ENCODE data around the gene TTC16.
"Not testable (repeated sequence)": the region's sequence is repeated elsewhere in the genome, so short reads cannot be mapped to it uniquely, and the experiment has no call there.

Gene TTC16

DNA sequence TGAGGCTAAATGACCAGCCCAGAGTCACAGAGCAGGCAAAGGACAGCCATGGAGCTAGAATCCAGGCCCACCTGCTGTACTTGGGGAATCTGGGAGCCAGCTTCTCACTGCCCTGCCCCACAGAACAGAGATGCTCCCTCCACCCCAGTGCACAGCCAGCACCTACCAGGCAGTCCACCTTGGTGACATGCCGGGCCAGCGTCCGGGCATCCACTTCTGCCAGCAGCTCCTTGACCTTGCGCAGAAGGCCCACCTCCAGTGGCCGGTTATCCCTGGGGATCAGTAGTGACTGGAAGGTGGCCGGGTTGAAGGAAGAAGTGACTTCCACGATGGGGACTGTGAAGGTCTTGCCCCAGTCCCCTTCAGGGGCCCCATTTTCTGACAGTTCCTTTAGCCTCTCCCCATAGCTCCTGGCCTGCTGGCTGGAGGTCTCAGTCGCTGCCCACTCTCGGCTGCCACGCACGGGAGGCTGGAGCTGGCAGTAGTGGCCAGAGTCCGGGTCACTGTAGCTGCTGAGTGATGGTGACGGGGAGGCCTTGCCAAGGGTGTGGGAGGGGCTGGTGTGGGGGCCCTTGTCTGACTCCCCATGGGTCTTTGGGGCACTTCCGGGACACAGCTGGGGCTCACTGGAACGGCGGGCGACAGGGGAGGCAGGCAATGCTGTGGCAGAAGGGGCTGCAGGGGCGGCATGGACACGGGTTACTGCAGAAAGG lies 28.7 kb downstream of the TTC16 start:
- DNase-seq, result no peak

DNA sequence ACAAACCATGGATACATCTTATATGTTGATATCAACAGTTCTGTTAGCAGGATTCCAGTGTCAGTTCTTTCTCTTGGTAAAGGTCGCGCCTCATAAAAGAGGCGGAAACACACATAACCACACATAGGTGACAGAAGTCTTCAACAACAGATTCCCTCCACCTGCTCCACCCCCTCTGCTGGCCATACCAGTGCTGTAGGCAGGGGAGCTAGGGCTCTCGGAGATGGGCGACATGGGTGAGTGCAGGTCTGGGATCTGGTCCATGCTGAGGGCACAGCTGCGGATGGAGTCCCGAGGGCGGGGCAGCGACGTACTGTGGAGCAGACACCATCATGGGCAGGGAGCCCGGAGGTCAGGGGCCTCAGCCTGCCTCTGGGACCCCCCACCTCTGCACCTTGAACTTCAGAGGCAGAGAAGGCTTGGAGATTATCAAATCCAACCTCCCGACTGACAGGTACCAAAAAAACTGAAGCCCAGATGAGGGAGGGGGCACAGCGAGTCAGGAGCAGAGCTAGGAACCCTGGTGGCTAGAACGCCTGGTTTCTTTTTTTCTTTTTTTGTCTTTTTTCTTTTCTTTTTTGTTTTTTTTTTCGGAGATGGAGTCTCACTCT lies 31.2 kb downstream of the TTC16 start:
- no peak for DNase-seq

DNA sequence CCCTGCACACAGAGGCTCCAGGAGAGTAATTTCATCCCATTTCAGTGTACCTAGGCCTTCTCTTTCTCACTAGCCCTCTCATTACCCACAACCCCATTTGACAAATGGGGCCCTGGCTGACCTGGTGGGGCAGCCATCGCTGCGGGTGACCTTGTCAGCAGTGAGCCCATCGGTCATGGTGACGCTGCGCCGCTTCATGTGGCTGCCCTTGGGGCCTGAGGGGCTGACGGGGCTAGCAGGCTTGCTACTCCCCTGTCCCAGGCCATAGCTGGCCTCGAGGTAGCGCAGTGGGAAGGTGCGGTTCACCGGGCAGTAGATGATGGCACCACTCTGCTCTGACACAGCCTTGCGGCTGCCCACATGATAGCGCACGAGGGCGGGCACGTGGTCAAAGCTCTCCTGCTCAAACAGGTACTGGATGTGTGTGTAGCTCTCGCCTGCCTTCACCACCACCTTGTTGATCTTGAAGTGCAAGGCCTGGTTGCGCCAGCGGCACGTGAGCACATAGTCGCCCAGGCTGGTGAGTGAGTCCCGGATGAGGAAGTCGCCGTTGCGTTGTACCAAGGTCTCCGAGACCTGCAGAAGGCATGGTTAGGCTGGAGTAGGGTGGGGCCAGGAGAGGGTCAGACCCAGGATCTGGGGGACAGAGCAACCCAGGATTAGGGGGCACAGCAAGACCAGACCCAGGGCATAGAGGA lies 33.4 kb downstream of the TTC16 start:
- DNase-seq, result no peak

DNA sequence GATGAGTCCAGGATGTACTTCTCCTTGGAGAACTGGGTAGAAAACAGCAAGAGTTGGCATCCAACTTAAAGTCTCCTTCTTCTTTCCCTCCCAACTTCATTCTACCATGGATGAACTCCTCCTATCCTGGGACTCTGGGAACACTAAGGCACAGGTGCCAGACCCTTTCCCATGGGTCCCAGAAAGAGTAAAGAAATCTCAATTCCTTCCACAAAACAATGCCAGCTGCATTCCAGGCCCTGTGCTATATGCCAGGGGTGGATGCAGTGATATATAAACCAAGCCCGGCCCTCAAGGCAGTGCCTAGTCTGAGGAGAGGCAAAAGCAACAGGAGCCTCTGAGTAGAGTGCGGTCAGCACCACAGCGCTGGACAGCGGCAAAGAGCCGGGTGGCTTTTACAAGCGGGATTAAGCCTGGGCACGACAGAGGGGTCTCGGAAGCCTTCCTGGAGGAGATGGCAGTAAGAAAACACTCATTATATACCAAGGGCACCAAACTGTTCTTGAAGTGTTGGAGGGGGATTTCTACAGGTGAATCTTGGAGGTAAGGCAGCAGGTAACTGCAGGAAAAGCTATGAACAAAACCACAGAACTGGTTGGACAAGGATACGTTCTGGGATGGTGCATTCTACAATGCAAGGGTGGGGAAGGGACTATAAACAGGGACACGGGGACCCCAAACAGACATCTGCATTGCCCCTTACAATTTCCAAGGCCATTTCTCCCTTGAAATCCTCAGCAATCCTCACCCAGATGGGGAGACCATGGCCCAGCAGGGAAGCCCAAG lies 35.6 kb downstream of the TTC16 start:
- no peak for DNase-seq

DNA sequence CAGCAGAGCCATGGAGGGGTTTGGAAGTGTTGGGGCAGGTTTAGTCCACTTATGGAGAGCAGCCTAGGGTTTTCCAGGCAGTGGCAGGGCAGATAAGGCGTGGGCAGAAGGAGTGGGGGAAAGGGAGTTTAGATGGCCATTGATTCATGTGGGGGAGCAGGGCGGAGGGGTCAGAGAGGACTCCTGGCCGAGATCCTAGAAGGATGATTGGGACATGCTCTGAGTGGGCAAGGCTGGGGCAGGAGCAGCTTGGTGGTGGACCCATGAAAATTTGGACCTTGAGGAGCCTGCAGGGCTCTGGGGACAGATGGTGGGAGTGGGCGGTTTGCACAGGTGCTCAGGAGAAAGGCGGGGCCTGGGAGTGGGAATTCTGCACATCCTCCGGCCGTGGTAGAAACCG lies 37.3 kb downstream of the TTC16 start:
- DNase-seq, result no peak

DNA sequence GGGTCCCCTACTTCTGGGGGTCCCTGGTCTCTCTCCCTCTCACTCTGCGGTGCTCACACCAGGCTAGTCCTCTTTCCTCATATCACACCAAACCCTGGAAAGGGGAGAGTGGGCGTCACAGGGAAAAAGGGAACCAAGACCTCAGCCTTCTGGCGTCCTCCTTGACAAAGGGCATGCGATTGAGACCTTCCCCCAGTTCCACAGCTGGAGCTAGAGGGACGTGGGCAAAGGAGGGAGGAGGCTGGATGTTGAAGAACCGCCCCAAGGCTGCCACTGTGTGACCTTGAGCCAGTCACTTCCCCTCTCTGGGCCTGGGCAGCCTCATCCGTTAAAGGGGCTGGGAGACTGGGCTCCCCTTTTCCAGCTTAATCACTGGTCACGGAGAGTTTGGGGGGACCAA lies 37.7 kb downstream of the TTC16 start:
- DNase-seq, result no peak

DNA sequence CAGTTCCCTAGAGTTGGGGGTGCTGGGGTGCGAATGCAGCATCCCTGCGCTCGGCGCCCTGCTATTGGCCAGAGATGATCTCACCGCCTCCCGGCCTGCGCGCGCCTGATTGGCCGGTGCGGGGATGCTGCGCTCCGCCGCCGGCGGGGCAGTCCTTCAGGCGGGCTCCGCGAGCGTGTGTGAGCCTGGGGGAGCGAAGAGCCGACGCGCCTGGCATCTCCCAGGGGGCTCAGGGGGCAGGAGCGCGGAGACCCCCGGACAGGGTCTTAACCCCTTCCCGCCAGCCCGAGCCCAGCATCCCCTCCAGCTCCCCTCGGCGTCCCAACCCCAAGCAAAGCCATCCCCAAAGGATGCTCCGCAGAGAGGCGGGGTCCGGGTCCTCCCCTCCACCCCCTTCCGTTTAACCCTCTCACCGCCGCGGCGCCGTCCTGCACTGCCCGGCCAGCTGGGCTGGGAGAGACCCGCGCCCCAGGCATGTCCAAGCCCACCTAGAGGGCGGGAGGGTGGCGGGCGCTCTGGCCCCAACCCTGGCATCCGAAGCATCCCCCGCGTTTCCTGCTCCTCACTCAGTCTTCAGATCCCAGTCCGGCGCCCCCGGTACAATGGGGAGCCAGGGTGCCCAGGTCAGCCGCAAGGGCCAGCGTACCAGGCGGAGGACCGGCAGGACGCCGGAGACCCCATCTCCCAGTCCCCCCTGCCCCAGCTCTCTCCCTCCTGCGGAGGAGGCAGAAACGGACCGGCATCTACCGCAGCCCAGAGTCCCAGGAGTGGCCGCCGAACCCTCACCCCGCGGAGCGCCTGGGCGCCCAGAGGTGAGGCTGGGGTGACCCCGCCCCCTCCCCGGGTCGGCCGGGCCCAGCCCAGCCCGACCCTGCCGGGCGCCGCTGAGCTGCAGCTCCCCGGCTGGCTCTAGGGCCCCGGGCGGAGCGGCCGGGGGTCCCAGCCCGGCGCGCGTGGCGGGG lies 38.5 kb downstream of the TTC16 start:
- peak in 1 of 2 experiments; percentile 69 for DNase-seq

DNA sequence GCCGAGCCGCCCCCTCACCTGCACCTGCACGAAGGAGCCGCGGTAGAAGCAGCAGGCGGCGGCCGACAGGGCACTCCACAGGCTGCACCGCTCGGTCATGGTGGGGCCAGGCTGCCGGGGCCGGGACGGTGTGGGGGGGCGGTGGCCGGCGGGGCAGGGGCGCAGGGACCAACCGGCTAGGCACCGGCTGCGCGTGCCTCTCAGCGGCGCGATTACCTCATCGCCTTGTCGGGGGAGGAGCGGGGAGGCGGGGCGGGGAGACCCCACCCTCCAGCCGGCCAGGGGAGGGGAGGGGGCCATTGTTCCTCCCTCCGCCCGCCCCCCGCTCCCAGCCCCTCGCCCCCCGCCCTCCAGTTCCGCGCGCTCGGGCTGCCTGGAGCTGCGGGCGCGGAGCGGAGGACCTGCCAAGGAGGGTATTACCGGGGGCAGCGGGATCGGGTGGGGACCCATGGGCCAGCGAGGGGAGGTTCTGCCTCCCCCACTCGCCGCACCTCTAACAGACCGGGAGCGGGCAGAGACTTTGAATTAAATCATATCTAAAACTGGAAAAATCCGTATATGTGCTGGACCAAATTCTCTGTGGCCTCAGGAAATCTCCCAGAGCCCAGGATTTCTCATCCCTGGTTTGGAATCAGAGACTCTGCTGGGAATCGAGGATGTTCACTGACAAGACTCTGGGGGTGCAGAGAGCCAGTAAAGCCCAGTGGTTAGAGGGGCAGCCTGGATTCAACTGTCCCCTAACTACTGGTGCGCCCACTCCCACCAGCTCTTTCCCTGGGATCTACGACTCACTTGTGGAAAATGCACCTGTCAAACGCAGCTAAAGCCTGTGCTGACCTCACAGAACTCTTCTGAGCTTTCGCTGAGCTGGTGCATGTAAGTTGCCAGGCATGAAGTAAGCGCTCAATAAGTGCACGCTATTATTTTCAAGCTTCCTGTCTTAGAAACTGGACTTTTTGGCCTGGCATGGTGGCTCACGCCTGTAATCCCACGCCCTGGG lies 39.5 kb downstream of the TTC16 start:
- no peak for DNase-seq

DNA sequence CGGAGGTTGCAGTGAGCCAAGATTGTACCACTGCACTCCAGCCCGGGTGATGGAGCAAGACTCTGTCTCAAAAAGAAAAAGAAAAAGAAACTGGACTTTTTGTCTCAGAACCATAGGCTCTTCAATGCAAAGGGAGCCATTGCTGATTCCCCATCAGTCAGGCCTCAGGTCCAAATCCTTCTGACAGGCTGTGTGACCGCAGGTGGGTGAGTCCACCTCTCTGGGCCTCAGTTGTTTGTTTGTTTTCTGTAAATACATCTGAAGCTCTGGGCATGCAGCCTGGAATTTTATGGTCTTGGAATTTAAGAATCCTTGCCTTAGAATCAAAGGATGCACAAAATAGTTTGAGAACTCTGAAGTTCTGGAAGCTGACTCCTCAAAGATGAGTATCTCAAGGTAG lies 40.4 kb downstream of the TTC16 start:
- DNase-seq, result no peak

DNA sequence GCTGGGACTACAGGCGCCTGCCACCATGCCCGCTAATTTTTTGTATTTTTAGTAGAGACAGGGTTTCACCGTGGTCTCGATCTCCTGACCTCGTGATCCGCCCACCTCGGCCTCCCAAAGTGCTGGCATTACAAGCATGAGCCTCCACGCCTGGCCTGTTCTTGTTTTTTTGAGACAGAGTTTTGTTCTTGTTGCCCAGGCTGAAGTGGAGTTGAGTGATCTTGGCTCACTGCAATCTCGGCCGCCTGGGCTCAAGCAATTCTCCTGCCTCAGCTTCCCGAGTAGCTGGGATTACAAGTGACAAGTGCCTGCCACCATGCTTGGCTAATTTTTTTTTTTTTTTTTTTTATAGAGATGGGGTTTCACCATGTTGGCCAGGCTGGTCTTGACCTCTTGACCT lies 40.9 kb downstream of the TTC16 start:
- DNase-seq, result not testable (repeated sequence)

DNA sequence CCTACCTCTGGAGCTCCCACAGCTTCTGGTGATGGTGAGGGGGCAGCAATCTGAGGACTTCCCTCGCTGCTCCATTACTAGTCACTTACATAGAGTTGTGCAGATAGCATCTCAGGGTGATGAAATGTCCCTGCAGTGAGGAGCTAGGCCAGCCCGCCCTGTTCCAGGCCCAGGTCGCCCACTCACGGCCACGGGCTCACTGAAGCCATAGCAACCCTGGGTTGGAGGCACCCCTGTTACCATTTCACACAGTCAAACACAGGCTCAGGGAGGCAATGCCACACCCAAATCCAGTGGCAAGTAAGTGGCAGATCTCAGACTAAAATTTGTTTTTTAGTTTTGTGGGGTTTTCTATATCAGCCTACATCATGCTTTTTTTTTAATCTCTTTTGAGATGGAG lies 43.0 kb downstream of the TTC16 start:
- DNase-seq, result no peak

DNA sequence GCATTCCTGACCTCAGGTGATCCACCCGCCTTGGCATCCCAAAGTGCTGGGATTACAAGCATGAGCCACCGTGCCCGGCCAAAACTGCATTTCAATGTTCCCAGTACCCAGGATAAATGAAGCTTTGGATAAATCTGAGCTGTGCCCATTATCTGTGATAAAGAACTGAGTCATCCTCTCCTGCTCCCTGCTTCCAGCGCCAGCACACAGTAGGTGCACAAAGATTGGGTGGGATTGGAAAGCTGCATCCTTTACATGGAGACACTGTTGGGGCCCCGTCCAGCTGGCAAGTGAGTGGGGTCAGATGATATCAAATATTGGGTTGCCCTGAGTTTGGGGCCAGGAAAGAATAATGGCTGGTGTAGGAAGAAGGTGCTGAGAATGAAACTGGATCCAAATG lies 45.2 kb downstream of the TTC16 start:
- DNase-seq, result no peak

DNA sequence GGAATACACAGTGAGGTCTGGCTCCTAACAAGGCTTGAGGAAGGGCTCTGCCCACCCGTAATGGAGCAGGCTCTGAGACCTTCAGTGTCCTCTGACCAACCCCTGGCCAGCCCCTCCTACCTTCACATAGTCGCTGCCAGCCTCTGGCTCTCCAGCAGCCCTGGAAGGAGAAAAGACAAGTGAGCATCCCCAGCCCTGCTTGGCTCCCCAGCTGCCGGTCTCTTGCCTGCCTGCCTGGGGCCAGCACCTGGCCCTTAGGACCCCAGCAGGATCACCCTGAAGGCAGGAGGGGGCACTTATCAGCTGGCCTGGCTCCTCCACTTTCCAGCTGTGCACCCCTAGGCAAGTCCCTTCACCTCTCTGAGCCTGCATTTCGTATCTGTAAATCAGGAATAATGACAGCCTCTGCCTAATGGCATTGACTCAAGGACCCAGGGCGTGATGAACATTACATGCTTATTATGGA lies 45.6 kb downstream of the TTC16 start:
- DNase-seq, result no peak

DNA sequence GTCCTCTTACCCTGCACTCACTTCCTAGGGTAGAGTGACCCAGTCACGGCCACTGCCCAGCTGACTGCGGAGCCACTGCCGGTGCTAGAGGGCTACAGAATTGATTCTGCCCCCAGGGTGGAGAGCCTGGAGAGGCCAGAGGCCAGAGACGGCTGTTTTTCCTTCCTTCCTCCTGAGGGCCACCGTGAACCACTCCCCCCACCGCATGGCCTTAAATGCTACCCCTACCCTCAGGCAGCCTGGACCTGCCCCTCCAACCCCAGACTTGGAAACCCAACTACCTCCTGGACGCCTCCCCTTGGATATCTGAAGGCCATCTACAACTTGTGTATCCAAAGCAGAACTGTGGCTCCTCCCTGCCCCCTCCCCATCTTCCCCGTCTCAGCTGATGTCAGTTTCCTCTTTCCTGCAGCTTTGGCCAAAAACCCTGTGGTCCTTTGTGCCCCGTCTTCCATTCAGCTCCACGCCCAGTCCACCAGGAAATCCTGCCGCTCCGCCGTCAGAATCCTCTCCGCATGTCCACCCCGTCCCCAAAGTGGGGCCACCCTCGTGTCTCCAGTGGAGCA lies 46.3 kb downstream of the TTC16 start:
- no peak for DNase-seq

DNA sequence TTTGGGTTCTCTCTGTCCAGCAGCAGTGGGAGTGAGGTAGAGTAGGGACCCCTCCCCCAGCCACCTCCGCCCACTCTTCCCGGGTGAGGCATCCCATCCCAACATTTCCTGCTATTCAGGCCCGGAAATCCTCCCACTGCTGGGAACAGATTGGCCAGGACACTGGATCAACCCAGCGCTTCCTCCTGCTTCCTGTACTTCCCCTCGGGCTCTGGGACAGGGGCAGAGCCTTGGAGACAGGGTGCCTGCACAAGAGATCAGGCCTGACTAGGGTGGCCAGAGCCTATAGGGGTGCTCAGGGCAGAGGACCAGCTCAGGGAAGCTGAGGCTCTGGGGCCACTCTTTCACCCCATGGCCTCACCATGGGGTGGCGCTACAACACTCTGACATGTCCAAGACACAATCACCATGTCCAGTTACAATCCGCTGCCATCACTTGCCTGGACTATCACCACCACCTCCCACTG lies 48.1 kb downstream of the TTC16 start:
- DNase-seq, result no peak

DNA sequence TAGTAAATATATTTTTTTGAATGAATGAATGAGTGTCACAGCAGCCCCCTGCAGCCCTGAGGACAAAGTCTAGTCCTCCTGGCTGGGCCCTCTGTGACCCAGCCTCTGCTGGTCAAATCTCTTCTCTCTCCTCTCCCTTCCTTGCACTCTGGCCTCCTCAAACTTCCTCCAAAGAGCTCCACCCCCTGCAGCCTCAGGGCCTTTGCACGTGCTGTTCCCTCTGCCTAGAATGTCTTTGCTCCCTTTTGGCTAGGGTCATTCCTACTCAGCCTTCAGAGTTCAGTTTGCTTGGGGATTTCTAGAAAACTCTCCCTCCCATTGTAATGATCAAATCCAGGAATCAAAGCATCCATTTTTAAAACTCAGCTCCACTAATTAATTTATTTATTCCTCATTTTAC lies 49.5 kb downstream of the TTC16 start:
- no peak for DNase-seq

DNA sequence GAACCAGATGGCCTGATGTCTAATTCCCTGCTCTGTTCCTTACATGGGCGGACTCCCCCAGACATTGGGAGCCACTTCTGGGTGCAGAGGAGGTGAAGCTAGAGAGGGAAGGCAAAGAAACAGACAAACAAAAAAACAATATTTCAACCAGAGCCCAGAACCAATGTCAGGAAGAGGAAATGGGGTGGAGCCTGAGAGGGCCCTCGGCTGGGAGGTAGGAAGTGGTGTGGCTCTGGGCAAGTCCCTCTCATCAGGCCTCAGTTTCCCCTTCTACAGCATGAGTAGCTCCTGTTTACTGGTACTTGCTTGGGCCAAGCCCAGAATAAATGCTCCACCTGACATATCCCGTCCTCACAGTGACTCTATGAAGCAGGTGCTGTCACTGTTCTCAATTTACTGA lies 51.5 kb downstream of the TTC16 start:
- no peak for DNase-seq

DNA sequence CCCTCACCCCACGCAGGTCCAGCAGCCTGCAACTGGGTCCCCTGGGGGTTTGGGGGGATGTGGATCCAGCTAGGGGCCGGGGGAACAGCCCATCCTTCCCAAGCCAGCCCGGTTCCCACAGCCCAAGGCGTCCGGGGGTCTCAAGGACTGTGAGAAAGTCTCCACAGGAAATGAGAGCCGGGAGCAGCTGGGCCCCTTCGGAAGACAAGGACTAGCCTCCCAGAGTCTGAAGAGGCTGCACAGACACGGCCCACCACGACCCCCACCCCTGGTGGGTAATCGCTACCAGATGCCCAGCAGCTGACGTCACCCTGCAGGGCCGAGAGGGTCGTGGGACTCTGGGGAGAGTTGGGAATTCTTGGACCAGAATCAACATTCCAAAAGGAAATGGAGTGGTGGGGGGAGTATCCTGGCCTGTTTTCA lies 52.0 kb downstream of the TTC16 start:
- no peak for DNase-seq

DNA sequence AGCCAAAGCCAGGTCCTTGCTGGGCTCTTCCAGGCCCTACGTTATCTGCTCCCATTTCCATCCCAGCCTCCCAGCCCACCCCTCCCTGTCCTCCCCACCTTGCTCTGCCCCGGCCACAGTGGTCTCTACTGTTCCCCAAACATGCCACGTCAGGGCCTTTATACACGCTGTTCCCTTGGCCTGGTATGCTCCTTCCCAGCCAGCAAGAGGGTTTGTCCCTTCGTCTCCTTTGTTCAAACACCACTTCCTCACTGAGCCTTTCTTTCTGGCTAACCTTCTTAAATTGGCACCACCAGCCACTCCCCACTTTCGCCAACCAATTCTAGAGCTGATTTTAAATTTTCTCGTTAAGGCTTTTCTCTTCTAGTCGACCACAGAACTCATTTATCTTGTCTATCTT lies 52.8 kb downstream of the TTC16 start:
- no peak for DNase-seq

DNA sequence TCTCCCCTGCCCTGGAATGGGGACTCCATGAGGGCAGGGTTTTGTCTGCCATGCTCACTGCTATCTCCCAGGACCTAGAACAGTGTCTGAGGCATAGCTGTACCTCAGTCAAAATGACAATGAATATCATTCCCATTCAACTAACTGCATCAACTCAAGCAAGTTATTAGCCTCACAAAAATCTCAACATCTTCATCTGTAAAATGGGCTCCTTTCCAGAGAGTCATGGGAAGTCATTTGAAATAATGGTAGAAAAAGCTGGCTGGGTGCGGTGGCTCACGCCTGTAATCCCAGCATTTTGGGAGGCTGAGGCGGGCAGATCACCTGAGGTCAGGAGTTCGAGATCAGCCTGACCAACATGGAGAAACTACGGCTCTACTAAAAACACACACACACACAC lies 53.2 kb downstream of the TTC16 start:
- DNase-seq, result no peak
